Measurements from ENCODE around the gene SLC29A2. TPM values are rescaled to one million over a fixed set of nuclear protein-coding genes. Genes with fewer than 3 reads are reported as not detected.
"Not testable (repeated sequence)": the region's sequence is repeated elsewhere in the genome, so short reads cannot be mapped to it uniquely, and the experiment has no call there.

Gene SLC29A2
- total and polyA plus RNA-seq, 2 donors from 2014 or later, result 10.4 to 17.5 TPM

- no peak for DNase-seq
These were observed 10.0 kb downstream of the SLC29A2 start for GRCh38 chr11:66361502-66361941.

GRCh38 chr11:66360406-66361073, 11.0 kb downstream of the SLC29A2 start:
- Histone ChIP-seq H3K4me3 (ENCODE audit: low read length in 3 of 3) (no peak overlapping the region), H3K4me1 (ENCODE audit: control insufficient read depth in 2 of 3, insufficient read depth in 2 of 3, low read depth in 1 of 3, low read length in 3 of 3) (no peaks in the 10 kb centered on the region), H3K9ac (ENCODE audit: low read length in 3 of 3) (no peak overlapping the region), H3K9me3 (ENCODE audit: control insufficient read depth in 2 of 3, insufficient read depth in 1 of 3, low read length in 3 of 3) (no peaks in the 10 kb centered on the region), H3K36me3 (ENCODE audit: control insufficient read depth in 2 of 3, insufficient read depth in 3 of 3, low read length in 3 of 3) (no peaks in the 10 kb centered on the region), H3K27me3 (ENCODE audit: control insufficient read depth, insufficient read depth, low read length) (no peaks in the 10 kb centered on the region), H3K27ac (ENCODE audit: low read depth in 2 of 2, low read length in 2 of 2) (no peak overlapping the region)
- intact Hi-C loops (cut with DNase I), result no loop called here
- no peak for TF ChIP-seq CTCF (IDR thresholded peaks at IDR 0.05; ENCODE audit: borderline replicate concordance, extremely low read depth, insufficient read depth)
- FAIRE-seq (no peak), DNase-seq (no peak)

More at GRCh38 chr11:66361502-66361941, 10.0 kb downstream of the SLC29A2 start:
- no peak for FAIRE-seq
- Histone ChIP-seq H3K4me1 (ENCODE audit: control insufficient read depth in 2 of 3, insufficient read depth in 2 of 3, low read depth in 1 of 3, low read length in 3 of 3) (no peaks in the 10 kb centered on the region), H3K9me3 (ENCODE audit: control insufficient read depth in 2 of 3, insufficient read depth in 1 of 3, low read length in 3 of 3) (no peaks in the 10 kb centered on the region), H3K9ac (ENCODE audit: low read length in 3 of 3) (no peak overlapping the region), H3K27me3 (ENCODE audit: control insufficient read depth, insufficient read depth, low read length) (no peaks in the 10 kb centered on the region), H3K4me3 (ENCODE audit: low read length in 3 of 3) (no peak overlapping the region), H3K36me3 (ENCODE audit: control insufficient read depth in 2 of 3, insufficient read depth in 3 of 3, low read length in 3 of 3) (no peaks in the 10 kb centered on the region), H3K27ac (ENCODE audit: low read depth in 2 of 2, low read length in 2 of 2) (no peak overlapping the region)
- intact Hi-C loops (cut with DNase I), result no loop called here
- no peak for TF ChIP-seq CTCF (IDR thresholded peaks at IDR 0.05; ENCODE audit: borderline replicate concordance, extremely low read depth, insufficient read depth)

- no peak overlapping the region for H3K9ac ChIP-seq (ENCODE audit: low read length in 3 of 3)
- H3K27ac ChIP-seq (ENCODE audit: low read depth in 2 of 2, low read length in 2 of 2), result no peak overlapping the region
- intact Hi-C loops (cut with DNase I), result no loop called here
- no peaks in the 10 kb centered on the region for H3K36me3 ChIP-seq (ENCODE audit: control insufficient read depth in 2 of 3, insufficient read depth in 3 of 3, low read length in 3 of 3)
- no peaks in the 10 kb centered on the region for H3K9me3 ChIP-seq (ENCODE audit: control insufficient read depth in 2 of 3, insufficient read depth in 1 of 3, low read length in 3 of 3)
- no peaks in the 10 kb centered on the region for H3K27me3 ChIP-seq (ENCODE audit: control insufficient read depth, insufficient read depth, low read length)
- H3K4me3 ChIP-seq (ENCODE audit: low read length in 3 of 3), result no peak overlapping the region
- DNase-seq (no peak), FAIRE-seq (no peak)
- H3K4me1 ChIP-seq (ENCODE audit: control insufficient read depth in 2 of 3, insufficient read depth in 2 of 3, low read depth in 1 of 3, low read length in 3 of 3), result no peaks in the 10 kb centered on the region
- TF ChIP-seq CTCF (IDR thresholded peaks at IDR 0.05; ENCODE audit: borderline replicate concordance, extremely low read depth, insufficient read depth), result no peak
These were observed 11.9 kb downstream of the SLC29A2 start for GRCh38 chr11:66359662-66360087.

GRCh38 chr11:66350560-66351235, 20.9 kb downstream of the SLC29A2 start:
- H3K4me1 ChIP-seq (ENCODE audit: control insufficient read depth in 2 of 3, insufficient read depth in 2 of 3, low read depth in 1 of 3, low read length in 3 of 3), result peaks cover 0 to 14% (median 10%) of the 10 kb centered on the region in 3 donors
- FAIRE-seq; H3K27me3 ChIP-seq (ENCODE audit: control insufficient read depth, insufficient read depth, low read length); H3K9ac ChIP-seq (ENCODE audit: low read length in 3 of 3); H3K9me3 ChIP-seq (ENCODE audit: control insufficient read depth in 2 of 3, insufficient read depth in 1 of 3, low read length in 3 of 3); DNase-seq; H3K36me3 ChIP-seq (ENCODE audit: control insufficient read depth in 2 of 3, insufficient read depth in 3 of 3, low read length in 3 of 3); H3K27ac ChIP-seq (ENCODE audit: low read depth in 2 of 2, low read length in 2 of 2); intact Hi-C loops (cut with DNase I); H3K4me3 ChIP-seq (ENCODE audit: low read length in 3 of 3): not testable (repeated sequence)

All from kidney (tissue), 14 donors.